DMS114 treated with DMSO at 0.1 percent for 48 hours (cell line): Measurements from ENCODE around the gene SKA3.
A peak's percentile ranks its signal among the peaks of the same experiment; 100 is the strongest.
"Not testable (repeated sequence)": the region's sequence is repeated elsewhere in the genome, so short reads cannot be mapped to it uniquely, and the experiment has no call there.

Experiments used
- DNase-seq: peaks from one replicate; lab custom pipeline; 2025; ENCODE audit not compliant: unreplicated experiment; lab: John Stamatoyannopoulos, UW

Gene SKA3

GRCh38 chr13:21176215-21176981 lies at the start of gene SKA3, which contains the start of gene MRPL57:
Gene SKA3, minus strand, starts transcription at chr13:21176552. Its CDS starts 75 bp downstream, at chr13:21176477.
Gene MRPL57, plus strand, starts transcription at chr13:21176658. Its CDS starts 259 bp downstream, at chr13:21176917.
- DNase-seq, result peak; percentile 61

DNA sequence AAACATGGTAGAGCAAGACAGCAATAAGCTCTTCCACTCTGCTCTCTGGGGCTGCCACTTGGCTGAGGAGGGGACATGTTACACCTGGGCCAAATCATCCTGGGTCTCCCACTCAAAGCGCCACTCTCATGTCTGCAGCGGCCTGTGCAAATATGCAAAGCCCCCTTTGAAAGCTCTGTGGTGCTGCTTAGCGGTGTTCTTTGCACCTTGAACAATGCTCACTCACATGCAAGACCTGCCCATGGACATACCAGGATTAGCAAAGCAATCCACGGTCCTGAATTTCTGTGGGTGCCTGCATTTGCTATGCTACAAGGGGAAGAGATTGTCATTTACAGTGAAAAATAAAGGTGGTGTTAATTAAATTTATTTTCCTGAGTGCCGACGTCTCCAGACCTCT lies 48.7 kb upstream of the SKA3 start:
- no peak for DNase-seq

- DNase-seq, result no peak
Observed at GRCh38 chr13:21221268-21221667, 44.9 kb upstream of the SKA3 start.

GRCh38 chr13:21219716-21220115 lies 43.4 kb upstream of the SKA3 start:
- not testable (repeated sequence) for DNase-seq

- DNase-seq, result no peak
Observed at GRCh38 chr13:21219036-21219381, 42.7 kb upstream of the SKA3 start.

DNA sequence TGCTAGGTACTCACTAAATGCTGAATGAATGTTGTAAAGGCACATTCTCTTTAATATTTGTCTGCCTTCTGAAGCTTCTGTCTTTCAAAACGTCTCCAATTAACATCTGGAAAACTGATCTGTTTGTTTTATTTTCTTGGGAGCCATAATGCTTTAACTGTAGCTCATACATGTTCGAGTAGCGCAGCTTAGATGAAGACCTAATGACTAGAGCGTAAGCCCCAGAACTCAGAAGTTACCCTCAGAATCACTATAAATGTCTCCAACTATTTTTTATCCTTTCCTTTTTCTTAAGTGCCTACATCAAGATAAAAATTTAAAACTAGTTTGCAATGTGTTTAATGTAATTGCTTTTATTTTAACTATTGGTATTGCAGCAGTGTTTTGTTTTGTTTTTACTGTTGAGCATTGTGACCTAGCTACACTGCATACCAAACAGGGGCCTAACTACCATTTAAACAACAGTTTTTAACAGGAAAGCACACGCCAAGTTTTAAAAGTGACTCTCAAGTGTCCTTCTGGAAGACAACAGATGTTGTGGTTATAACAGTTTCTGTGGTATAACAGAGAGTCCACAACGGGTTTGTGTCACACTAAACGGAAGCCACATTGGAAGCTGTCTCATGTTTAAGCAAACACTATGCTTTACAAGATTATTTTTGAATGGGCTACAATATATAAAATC lies 42.1 kb upstream of the SKA3 start:
- DNase-seq, result no peak

GRCh38 chr13:21216332-21216731 lies 40.0 kb upstream of the SKA3 start:
- no peak for DNase-seq

DNA sequence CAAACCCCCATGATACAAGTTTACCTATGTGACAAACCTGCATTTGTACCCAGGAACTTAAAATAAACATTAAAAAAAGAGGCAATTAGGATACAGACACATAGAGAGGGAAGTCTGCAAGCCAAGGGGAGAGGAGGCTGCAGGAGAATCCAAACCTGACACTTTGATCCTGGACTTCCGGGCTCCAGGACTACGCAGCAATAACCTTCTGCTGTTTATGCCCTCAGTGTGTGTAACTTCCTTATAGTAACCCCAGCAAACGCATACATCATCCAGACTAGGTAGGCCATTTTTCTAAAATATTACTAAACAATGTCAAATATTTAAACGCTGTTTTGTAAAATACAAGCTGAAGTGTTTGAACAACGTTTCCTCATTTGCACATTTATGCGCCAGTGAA lies 39.1 kb upstream of the SKA3 start:
- DNase-seq, result not testable (repeated sequence)

DNA sequence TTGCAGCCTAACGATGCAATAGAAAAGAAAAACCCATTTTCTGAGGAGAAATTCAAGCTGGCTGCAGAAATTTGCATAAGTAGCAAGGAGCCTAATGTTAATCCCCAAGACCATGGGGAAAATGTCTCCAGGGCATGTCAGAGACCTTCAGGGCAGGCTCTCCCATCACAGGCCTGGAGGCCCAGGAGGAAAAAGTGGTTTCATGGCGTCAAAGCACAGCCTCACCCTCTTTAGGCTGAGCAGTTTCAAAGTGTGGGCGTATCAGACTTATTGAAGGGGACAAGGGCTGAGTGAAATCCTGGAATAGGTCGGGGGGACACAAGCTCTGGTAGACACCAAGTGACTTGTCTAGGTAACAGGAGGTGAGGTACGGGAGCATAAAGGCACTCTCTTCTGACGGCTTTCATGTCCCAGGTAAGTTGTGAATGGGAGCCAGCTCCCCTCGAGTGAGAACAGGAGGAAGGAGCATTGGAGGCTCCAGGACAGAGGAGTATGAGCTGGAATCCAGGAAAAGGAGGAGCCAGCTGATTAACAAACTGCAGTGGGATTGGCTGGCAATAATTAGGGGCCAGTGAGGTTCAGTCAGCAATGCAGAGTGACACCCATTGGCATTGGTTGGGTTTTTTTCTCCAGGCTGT lies 35.9 kb upstream of the SKA3 start:
- no peak for DNase-seq

- no peak for DNase-seq
Observed at GRCh38 chr13:21208652-21209154, 32.4 kb upstream of the SKA3 start.

GRCh38 chr13:21202767-21203531 lies 26.6 kb upstream of the SKA3 start:
- DNase-seq, result no peak

DNA sequence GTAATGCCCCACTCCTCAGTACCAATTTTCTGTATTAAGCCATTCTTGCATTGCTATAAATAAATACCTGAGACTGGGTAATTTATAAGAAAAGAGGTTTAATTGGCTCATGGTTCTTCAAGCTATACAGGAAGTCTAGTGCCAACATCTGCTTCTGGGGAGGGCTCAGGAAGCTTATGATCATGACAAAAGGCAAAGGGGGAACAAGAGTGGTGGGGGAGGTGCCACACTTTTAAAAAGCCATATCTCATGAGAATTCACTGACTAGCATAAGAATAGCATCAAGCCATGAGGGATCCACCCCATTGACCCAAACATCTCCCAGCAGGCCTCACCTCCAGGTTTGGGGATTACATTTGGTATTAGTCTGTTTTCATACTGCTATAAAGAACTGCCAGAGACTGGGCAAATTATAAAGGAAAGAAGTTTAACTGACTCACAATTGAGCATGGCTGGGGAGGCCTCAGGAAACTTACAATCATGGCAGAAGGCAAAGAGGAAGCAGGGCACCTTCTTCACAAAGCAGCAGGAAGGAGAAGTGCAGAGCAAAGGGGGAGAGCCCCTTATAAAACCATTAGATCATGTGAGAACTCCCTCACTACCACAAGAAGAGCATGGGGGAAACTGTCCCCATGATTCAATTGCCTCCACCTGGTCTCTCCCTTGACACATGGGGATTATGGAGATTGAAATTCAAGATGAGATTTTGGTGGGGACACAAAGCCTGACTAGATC lies 25.3 kb upstream of the SKA3 start:
- DNase-seq, result not testable (repeated sequence)

DNA sequence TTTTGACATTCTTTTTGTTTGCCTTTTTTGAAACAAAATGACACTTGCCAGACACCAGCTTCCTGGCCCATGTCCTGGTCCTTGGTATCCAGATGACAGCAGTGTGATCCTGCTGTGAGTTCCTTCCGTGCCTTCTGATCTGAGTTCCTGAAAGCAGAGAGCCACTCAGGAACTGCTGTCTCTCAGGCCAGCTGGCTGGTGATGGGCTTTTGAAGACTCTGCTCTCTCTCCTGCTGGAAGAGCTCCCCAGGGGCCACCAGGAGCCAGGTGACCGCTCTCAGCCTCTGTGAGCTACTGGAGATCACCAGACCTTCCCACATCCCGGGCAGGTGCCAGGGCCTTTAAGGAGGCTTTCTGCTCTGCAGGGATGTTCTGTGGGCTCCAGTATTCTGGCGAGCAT lies 22.0 kb upstream of the SKA3 start:
- DNase-seq, result not testable (repeated sequence)

GRCh38 chr13:21197606-21198225 lies 21.4 kb upstream of the SKA3 start:
- DNase-seq, result not testable (repeated sequence)

GRCh38 chr13:21194756-21195155 lies 18.4 kb upstream of the SKA3 start:
- not testable (repeated sequence) for DNase-seq

- DNase-seq, result not testable (repeated sequence)
Observed at GRCh38 chr13:21186410-21186809, 10.1 kb upstream of the SKA3 start.

DNA sequence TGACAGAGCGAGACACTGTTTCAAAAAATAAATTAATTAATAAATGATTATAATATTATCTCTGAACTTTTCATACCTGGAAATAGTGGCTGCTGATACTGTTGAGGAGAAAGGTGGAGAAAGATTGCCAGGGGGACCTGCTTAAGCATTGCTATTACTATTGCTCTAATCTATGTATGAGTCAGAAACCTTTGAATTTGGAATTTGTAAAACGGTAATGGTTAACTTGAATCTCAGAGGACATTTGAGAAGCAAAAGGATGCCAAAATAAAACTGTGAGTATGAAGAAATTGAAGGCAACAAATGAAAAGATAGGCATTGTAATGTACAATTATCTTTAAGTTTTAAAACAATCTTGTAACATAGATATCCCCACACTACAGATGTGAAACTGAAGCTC lies 5.3 kb upstream of the SKA3 start:
- no peak for DNase-seq

- no peak for DNase-seq
Observed at GRCh38 chr13:21176982-21177284, 581 bp upstream of the SKA3 start.

DNA sequence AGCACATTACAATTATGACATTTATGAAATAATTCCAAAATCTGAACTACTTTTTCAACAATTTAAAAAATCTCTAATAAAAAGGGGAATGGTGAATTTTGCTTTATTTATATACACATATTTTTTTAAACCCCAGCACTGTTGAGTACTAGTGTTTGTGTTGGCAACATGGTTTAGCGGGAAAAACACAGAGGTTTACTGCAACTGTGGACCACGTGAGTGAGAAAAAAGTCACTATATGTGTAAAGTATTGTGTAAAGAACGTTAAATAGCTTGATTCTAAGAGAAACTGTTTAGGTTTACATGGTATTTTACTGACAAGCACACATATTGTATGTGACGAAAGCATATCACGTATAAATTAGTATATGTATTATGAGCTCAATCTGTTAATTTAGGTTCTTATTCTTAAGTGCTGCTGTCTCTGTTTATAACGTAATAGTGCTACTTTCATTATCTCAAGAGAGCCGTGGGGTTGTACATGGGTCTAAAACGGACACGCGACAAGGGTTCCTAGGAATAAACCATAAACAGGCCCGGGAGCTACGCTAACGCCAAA lies 617 bp downstream of the SKA3 start:
- peak; percentile 27 for DNase-seq

DNA sequence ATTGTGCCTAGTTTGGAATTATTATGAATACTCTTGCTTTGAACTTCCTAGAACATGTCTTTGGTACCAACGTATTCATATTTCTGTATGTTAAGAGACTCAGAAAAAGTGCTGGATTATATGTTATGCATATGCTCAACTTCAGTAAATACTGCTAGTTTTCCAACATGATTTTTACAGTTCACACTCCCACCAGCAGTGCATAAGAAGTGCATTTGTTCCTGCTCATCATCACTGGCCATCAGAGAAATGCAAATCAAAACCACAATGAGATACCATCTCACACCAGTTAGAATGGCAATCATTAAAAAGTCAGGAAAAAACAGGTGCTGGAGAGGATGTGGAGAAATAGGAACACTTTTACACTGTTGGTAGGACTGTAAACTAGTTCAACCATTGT lies 2.6 kb downstream of the SKA3 start:
- not testable (repeated sequence) for DNase-seq
